Measurements from ENCODE around the gene FKBP1A.

FKBP1A gene

GRCh38 chr20:1322511-1323245, 70.2 kb downstream of the FKBP1A start:
- Histone ChIP-seq H3K36me3 (ENCODE audit: control insufficient read depth, insufficient read depth, low read length) (no peaks in the 10 kb centered on the region), H3K9ac (ENCODE audit: low read length) (no peak overlapping the region), H3K27ac (ENCODE audit: low read depth, low read length) (no peak overlapping the region), H3K4me3 (ENCODE audit: low read length) (no peak overlapping the region), H3K27me3 (ENCODE audit: control insufficient read depth, insufficient read depth, low read length) (no peaks in the 10 kb centered on the region), H3K4me1 (ENCODE audit: control insufficient read depth, insufficient read depth, low read length) (peaks cover 15% of the 10 kb centered on the region)

GRCh38 chr20:1321654-1321939, 71.3 kb downstream of the FKBP1A start:
- no peak overlapping the region for H3K27ac ChIP-seq (ENCODE audit: low read depth, low read length)
- no peaks in the 10 kb centered on the region for H3K36me3 ChIP-seq (ENCODE audit: control insufficient read depth, insufficient read depth, low read length)
- no peaks in the 10 kb centered on the region for H3K27me3 ChIP-seq (ENCODE audit: control insufficient read depth, insufficient read depth, low read length)
- H3K9ac ChIP-seq (ENCODE audit: low read length) = no peak overlapping the region
- peaks cover 11% of the 10 kb centered on the region for H3K4me1 ChIP-seq (ENCODE audit: control insufficient read depth, insufficient read depth, low read length)
- H3K4me3 ChIP-seq (ENCODE audit: low read length) = no peak overlapping the region

GRCh38 chr20:1320902-1321653, 71.8 kb downstream of the FKBP1A start:
- H3K9ac ChIP-seq (ENCODE audit: low read length) = no peak overlapping the region
- H3K27me3 ChIP-seq (ENCODE audit: control insufficient read depth, insufficient read depth, low read length) = no peaks in the 10 kb centered on the region
- H3K4me1 ChIP-seq (ENCODE audit: control insufficient read depth, insufficient read depth, low read length) = peaks cover 6% of the 10 kb centered on the region
- H3K27ac ChIP-seq (ENCODE audit: low read depth, low read length) = no peak overlapping the region
- H3K36me3 ChIP-seq (ENCODE audit: control insufficient read depth, insufficient read depth, low read length) = no peaks in the 10 kb centered on the region
- no peak overlapping the region for H3K4me3 ChIP-seq (ENCODE audit: low read length)

GRCh38 chr20:1320016-1320415, 72.8 kb downstream of the FKBP1A start:
- H3K27me3 ChIP-seq (ENCODE audit: control insufficient read depth, insufficient read depth, low read length) = no peaks in the 10 kb centered on the region
- no peak overlapping the region for H3K9ac ChIP-seq (ENCODE audit: low read length)
- no peak overlapping the region for H3K4me3 ChIP-seq (ENCODE audit: low read length)
- no peak overlapping the region for H3K27ac ChIP-seq (ENCODE audit: low read depth, low read length)
- H3K36me3 ChIP-seq (ENCODE audit: control insufficient read depth, insufficient read depth, low read length) = no peaks in the 10 kb centered on the region
- H3K4me1 ChIP-seq (ENCODE audit: control insufficient read depth, insufficient read depth, low read length) = peaks cover 3% of the 10 kb centered on the region

- no peak overlapping the region for H3K27ac ChIP-seq (ENCODE audit: low read depth, low read length)
- H3K9ac ChIP-seq (ENCODE audit: low read length) = no peak overlapping the region
- H3K4me1 ChIP-seq (ENCODE audit: control insufficient read depth, insufficient read depth, low read length) = peaks cover under 1% of the 10 kb centered on the region
- H3K4me3 ChIP-seq (ENCODE audit: low read length) = no peak overlapping the region
- H3K36me3 ChIP-seq (ENCODE audit: control insufficient read depth, insufficient read depth, low read length) = no peaks in the 10 kb centered on the region
- no peaks in the 10 kb centered on the region for H3K27me3 ChIP-seq (ENCODE audit: control insufficient read depth, insufficient read depth, low read length)
Measured at GRCh38 chr20:1319462-1319861, 73.4 kb downstream of the FKBP1A start.

- Histone ChIP-seq H3K27ac (ENCODE audit: low read depth, low read length) (no peak overlapping the region), H3K36me3 (ENCODE audit: control insufficient read depth, insufficient read depth, low read length) (no peaks in the 10 kb centered on the region), H3K4me3 (ENCODE audit: low read length) (no peak overlapping the region), H3K9ac (ENCODE audit: low read length) (no peak overlapping the region), H3K27me3 (ENCODE audit: control insufficient read depth, insufficient read depth, low read length) (no peaks in the 10 kb centered on the region), H3K4me1 (ENCODE audit: control insufficient read depth, insufficient read depth, low read length) (no peaks in the 10 kb centered on the region)
Measured at GRCh38 chr20:1319051-1319450, 73.8 kb downstream of the FKBP1A start.
